Small intestine (tissue), 7 donors: ENCODE data around the gene SCTR. TPM values are rescaled to one million over a fixed set of nuclear protein-coding genes. Genes with fewer than 3 reads are reported as not detected.
"Not testable (repeated sequence)": the region's sequence is repeated elsewhere in the genome, so short reads cannot be mapped to it uniquely, and the experiment has no call there.

Experiments
- DNase-seq, 2 donors: peaks; one replicate each; pipeline versions ENCODE4 v3.0.0 to v3.0.0-alpha.2; 2013
- FAIRE-seq: peaks from 2 replicates; lab custom pipeline; 2012; peaks lifted over from hg19 to GRCh38; lab: Jason Lieb, UNC
- H3K27ac ChIP-seq, 3 donors: one replicate each; pipeline ENCODE4 v1.5.1; 2013; ENCODE audit warnings: low read length in 2 of 3, mild to moderate bottlenecking in 2 of 3, control low read depth in 1 of 3, inconsistent platforms in 1 of 3, low read depth in 1 of 3, moderate library complexity in 1 of 3
- H3K27me3 ChIP-seq, 3 donors: one replicate each; pipeline ENCODE4 v1.6.1; 2013; ENCODE audit warnings: low read length in 3 of 3, inconsistent platforms in 1 of 3; ENCODE audit not compliant: control insufficient read depth in 3 of 3, insufficient read depth in 3 of 3
- H3K36me3 ChIP-seq, 3 donors: one replicate each; pipeline ENCODE4 v1.6.1; 2013; ENCODE audit warnings: low read length in 3 of 3, inconsistent platforms in 1 of 3, low read depth in 1 of 3, mild to moderate bottlenecking in 1 of 3, moderate library complexity in 1 of 3; ENCODE audit not compliant: control insufficient read depth in 3 of 3, insufficient read depth in 2 of 3
- H3K4me1 ChIP-seq, 3 donors: one replicate each; pipeline ENCODE4 v1.6.1; 2013; ENCODE audit warnings: low read length in 2 of 3, inconsistent platforms in 1 of 3, low read depth in 1 of 3, mild to moderate bottlenecking in 1 of 3, moderate library complexity in 1 of 3; ENCODE audit not compliant: control insufficient read depth in 3 of 3, insufficient read depth in 2 of 3
- H3K4me3 ChIP-seq, 3 donors: one replicate each; pipeline ENCODE4 v1.5.1; 2013; ENCODE audit warnings: low read length in 3 of 3, control low read depth in 1 of 3, inconsistent platforms in 1 of 3, low read depth in 1 of 3, mild to moderate bottlenecking in 1 of 3, moderate library complexity in 1 of 3
- H3K9me3 ChIP-seq, 2 donors: one replicate each; pipeline ENCODE4 v1.6.1; 2013; ENCODE audit warnings: low read depth in 1 of 2, low read length in 1 of 2; ENCODE audit not compliant: control insufficient read depth in 2 of 2, insufficient read depth in 1 of 2
- WGBS, 3 donors: extraction: QIAGEN DNeasy Blood & Tissue Kit; methylation state at CpG; one replicate each; pipeline ENCODE4 v1.1.7; 2013; 5-methylcytosine and 5-hydroxymethylcytosine counted together
- polyA plus RNA-seq, 4 donors: library from polyadenylated mRNA; stranded (reverse) in 3 of 4; unstranded in 1 of 4; fragments of 200-250 nt in 3 of 4; fragments of 120-200 nt in 1 of 4; gene quantifications; one replicate each; pipeline versions ENCODE4 v1.2.1 to v1.2.3, GENCODE V29; 2013
- donor health status: healthy with polysubstance abuse.
- donor health status: control.
- donor health status: control.
- donor health status: Bipolar disorder and iron deficiency.
- donor health status: healthy.

Gene SCTR
- polyA plus RNA-seq, 4 donors = 15.0 to 48.8 (median 42.3) TPM

GRCh38 chr2:119416299-119416923, 107.9 kb downstream of the SCTR start:
- peaks cover 0 to 43% of the 10 kb centered on the region in 2 donors for H3K9me3 ChIP-seq
- no peak for FAIRE-seq
- DNase-seq = no peak
- H3K36me3 ChIP-seq = no peaks in the 10 kb centered on the region
- H3K4me3 ChIP-seq = no peak overlapping the region
- H3K27me3 ChIP-seq = no peaks in the 10 kb centered on the region
- no peak overlapping the region for H3K27ac ChIP-seq
- H3K4me1 ChIP-seq = peaks cover 0 to 29% (median 7%) of the 10 kb centered on the region in 3 donors
- 80 to 91% (median 87%) methylated on average over 4 of the region's 4 CpGs for WGBS, 3 donors

- H3K36me3 ChIP-seq = no peaks in the 10 kb centered on the region
- 68 to 89% (median 79%) methylated on average over 1 of the region's 1 CpG for WGBS, 3 donors
- H3K4me3 ChIP-seq = no peak overlapping the region
- no peak overlapping the region for H3K27ac ChIP-seq
- no peak for FAIRE-seq
- H3K4me1 ChIP-seq = peaks cover 0 to 21% (median 6%) of the 10 kb centered on the region in 3 donors
- peaks cover 0 to 35% of the 10 kb centered on the region in 2 donors for H3K9me3 ChIP-seq
- H3K27me3 ChIP-seq = no peaks in the 10 kb centered on the region
- DNase-seq = no peak
Observed at GRCh38 chr2:119415630-119416029, 108.7 kb downstream of the SCTR start.

DNA sequence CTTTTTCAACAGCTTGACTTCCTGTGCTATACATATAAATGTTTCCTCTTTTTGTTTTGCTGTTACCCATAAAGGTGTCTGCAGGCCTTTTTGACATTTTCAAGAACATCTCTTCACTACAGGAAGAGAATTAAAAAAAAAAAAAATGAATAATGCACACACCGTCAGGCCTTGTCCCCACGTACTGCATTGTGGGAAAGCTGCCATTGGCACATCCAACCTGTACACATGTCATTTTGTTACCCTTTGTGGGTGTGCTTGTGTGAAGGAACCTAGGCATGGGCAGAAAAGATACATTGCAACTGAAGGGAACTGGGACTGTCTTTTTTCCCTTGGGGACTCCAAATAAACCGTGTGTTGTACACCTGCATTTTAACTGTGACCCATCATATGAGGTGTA, 109.4 kb downstream of the SCTR start:
- FAIRE-seq = no peak
- DNase-seq = no peak
- no peak overlapping the region for H3K27ac ChIP-seq
- 73 to 89% (median 75%) methylated on average over 3 of the region's 3 CpGs for WGBS, 3 donors
- H3K36me3 ChIP-seq = no peaks in the 10 kb centered on the region
- H3K4me1 ChIP-seq = peaks cover 0 to 14% (median 4%) of the 10 kb centered on the region in 3 donors
- no peaks in the 10 kb centered on the region for H3K27me3 ChIP-seq
- H3K4me3 ChIP-seq = no peak overlapping the region
- peaks cover 0 to 35% of the 10 kb centered on the region in 2 donors for H3K9me3 ChIP-seq

- FAIRE-seq (no peak), DNase-seq (no peak)
- Histone ChIP-seq H3K9me3 (peaks cover 0 to 20% of the 10 kb centered on the region in 2 donors), H3K27me3 (no peaks in the 10 kb centered on the region), H3K27ac (no peak overlapping the region), H3K4me1 (peaks cover 0 to 7% (median 0%) of the 10 kb centered on the region in 3 donors), H3K4me3 (no peak overlapping the region), H3K36me3 (no peaks in the 10 kb centered on the region)
- 32 to 75% (median 43%) methylated on average over 4 of the region's 4 CpGs for WGBS, 3 donors
Observed at GRCh38 chr2:119409506-119409905, 114.8 kb downstream of the SCTR start.

DNA sequence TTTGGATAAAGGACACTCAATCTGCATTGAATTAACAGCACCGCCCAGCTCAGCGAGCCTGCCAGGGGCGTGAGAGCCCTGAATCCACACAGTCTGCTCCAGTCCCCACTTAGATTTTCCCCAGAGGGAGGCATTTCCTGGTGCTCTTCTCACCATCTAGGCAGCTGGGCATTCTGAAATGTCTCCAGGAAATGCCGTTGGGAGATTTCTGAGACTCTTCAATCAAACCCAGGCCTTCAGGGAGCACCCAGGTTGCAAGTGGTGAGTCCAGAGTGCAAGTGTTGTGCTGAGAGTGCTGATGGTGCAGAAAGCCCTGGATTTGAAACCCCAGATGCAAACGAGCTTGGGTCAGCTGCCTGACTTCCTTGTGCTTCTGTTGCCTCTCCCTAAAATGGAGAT, 116.1 kb downstream of the SCTR start:
- DNase-seq (peak; percentile 79 to 95), FAIRE-seq (no peak)
- WGBS, 3 donors = 23 to 44% (median 37%) methylated on average over 5 of the region's 5 CpGs
- Histone ChIP-seq H3K9me3 (peaks cover 0 to 11% of the 10 kb centered on the region in 2 donors), H3K36me3 (no peaks in the 10 kb centered on the region), H3K4me1 (peaks cover 0 to 16% (median 1%) of the 10 kb centered on the region in 3 donors), H3K27me3 (no peaks in the 10 kb centered on the region), H3K4me3 (no peak overlapping the region), H3K27ac (peak overlapping the region; percentile 48 to 81 (median 69))

- Histone ChIP-seq H3K27me3 (no peaks in the 10 kb centered on the region), H3K36me3 (no peaks in the 10 kb centered on the region), H3K4me1 (peaks cover 0 to 19% (median 4%) of the 10 kb centered on the region in 3 donors), H3K27ac (peak overlapping the region; percentile 48 to 81 (median 69)), H3K4me3 (no peak overlapping the region), H3K9me3 (peaks cover 0 to 11% of the 10 kb centered on the region in 2 donors)
- DNase-seq (peak; percentile 79 to 84), FAIRE-seq (no peak)
- WGBS, 3 donors = 66 to 72% (median 67%) methylated on average over 7 of the region's 7 CpGs
Observed at GRCh38 chr2:119407430-119408220, 116.7 kb downstream of the SCTR start.

DNA sequence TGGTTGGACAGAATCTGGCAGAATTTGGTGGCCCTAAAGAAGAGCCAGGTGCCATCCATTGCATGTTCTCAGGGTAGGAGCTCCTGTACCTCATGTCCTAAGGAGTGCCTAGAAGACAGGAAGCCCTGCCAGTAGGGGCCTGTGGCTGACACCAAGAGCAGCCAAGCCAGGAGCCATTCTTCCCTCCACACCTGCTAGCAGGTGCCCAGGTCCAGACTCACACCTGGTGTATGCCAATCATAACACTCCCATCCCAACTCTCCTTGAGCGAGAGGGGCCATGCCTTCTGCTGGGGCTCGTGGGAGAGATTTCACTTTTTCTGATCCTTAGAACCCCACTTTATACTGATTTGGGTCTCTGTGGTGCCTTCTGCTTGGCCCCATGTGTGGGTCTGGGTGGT, 119.1 kb downstream of the SCTR start:
- DNase-seq (no peak), FAIRE-seq (no peak)
- H3K4me1 ChIP-seq = peaks cover 0 to 27% (median 4%) of the 10 kb centered on the region in 3 donors
- no peak overlapping the region for H3K4me3 ChIP-seq
- H3K27ac ChIP-seq = no peak overlapping the region
- WGBS, 3 donors = 89 to 93% (median 89%) methylated on average over 2 of the region's 2 CpGs
- no peaks in the 10 kb centered on the region for H3K27me3 ChIP-seq
- H3K9me3 ChIP-seq = peaks cover 0 to 11% of the 10 kb centered on the region in 2 donors
- H3K36me3 ChIP-seq = no peaks in the 10 kb centered on the region

DNA sequence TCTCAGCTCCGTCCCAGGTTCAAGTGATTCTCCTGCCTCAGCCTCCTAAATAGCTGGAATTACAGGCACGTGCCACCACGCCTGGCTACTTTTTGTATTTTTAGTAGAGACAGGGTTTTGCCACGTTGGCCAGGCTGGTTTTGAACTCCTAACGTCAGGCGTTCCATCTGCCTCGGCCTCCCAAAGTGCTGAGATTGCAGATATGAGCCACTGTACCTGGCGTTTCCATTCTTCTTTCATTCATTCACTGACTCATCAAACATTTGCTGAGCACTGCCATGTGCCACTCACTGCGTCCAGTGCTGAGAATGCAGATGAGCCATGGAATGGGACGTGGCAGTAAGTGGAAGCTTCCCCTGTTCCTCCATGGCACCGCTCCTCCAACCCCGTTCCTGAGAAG, 120.7 kb downstream of the SCTR start:
- not testable (repeated sequence) for H3K4me3 ChIP-seq, FAIRE-seq, H3K36me3 ChIP-seq, H3K27me3 ChIP-seq, DNase-seq, H3K9me3 ChIP-seq
- H3K27ac ChIP-seq = peak overlapping the region in 1 of 3 donors; percentile 88
- WGBS, 3 donors = 82 to 87% (median 84%) methylated on average over 12 of the region's 12 CpGs
- H3K4me1 ChIP-seq = peaks cover 0 to 27% (median 4%) of the 10 kb centered on the region in 3 donors
